ENCODE results near the gene SSTR4.

SSTR4 gene

GRCh38 chr20:23086931-23087411 is 51.9 kb downstream of the SSTR4 start:
- no peak for DNase-seq (ENCODE audit: low spot score)

GRCh38 chr20:23087587-23088251 is 52.6 kb downstream of the SSTR4 start:
- DNase-seq (ENCODE audit: low spot score): no peak
